GM19238 (cell line): ENCODE data around the gene LAMA5.

Source experiments
- DNase-seq: peaks from one replicate; pipeline ENCODE4 v3.0.0; 2011; ENCODE audit warnings: low spot score; ENCODE audit not compliant: insufficient read length

The LAMA5 gene

DNA sequence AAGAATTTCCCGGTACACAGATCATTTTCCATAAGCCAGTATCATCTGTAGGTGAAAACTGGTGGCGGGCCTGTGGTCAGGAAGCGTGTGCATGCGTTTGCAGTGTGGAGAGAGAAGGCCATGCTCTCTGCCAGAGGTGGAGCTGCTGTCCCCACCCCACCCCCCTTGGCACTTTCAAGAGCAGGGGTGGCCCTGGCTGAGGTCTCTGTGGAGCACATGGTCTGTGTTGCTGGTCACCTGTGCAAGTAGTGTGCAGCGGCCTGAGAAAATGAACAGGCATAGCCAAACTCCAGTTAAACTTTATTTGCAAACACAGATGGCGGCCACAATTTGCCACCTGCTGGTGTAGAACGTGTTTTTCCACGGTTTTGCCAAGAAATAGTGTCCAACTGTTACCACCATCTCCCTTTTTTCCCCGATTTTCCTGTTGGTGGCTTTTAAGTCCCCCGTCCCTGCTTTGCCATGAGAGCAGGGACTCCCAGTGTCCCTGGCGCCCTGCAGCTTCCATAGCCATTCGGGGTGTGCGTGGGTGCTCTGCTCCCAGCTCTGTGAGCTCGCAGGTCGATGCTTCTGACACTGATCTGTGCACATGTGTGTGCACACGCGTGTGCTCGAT lies 61.9 kb downstream of the LAMA5 start:
- DNase-seq: no peak

DNA sequence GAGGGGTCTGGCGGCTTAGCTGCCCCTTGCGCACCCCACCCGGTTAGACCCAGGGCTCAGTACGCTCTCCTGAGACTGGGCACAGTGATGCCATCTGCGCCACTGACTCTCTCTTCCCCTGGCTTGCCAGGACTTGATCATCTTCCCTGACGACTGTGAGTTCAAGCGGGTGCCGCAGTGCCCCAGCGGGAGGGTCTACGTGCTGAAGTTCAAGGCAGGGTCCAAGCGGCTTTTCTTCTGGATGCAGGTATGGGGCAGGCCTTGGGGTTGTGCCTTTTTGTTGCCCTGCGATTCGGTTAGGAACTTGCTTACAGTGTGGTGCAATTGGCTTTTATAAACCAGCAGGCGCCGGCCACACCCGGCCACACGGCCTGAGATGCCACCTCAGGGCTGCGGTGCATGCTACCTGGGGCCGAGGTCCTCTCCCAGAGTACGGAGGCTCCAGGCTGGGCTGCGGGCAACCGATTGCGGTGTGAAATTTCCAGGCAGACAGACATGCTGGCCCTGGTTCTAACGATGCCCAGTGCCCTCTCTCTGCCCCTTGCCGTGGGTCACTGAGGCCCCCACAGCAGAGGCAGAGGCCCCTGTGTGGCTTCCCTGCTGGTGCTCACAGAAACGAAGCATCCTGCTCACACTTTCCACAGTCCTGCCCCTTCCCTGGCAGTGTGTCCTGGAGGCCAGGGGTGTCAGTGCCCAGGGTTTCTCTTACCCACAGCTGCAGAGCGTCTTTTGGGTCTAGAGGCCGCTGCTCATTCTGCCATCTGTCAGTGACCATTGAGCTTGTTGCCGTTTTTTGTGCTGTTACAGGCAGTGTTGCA lies 62.6 kb downstream of the LAMA5 start:
- no peak for DNase-seq

- DNase-seq: no peak
Observed at GRCh38 chr20:62303340-62304226, 63.5 kb downstream of the LAMA5 start.

DNA sequence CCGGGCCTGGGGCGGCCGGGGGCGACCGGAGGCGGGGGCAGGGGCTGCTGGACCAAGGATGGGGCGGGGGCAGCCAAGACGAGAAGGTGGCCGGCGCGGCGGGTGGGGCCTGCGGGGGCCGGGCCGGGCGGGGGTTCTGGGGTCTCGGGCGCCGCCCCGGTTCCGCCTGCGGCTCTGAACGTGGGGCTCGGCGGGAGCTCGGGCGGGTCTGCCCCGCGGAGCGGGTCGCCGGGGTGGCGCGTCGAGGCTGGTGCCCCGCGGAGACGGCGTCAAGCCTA lies 64.1 kb downstream of the LAMA5 start:
- DNase-seq: no peak

DNA sequence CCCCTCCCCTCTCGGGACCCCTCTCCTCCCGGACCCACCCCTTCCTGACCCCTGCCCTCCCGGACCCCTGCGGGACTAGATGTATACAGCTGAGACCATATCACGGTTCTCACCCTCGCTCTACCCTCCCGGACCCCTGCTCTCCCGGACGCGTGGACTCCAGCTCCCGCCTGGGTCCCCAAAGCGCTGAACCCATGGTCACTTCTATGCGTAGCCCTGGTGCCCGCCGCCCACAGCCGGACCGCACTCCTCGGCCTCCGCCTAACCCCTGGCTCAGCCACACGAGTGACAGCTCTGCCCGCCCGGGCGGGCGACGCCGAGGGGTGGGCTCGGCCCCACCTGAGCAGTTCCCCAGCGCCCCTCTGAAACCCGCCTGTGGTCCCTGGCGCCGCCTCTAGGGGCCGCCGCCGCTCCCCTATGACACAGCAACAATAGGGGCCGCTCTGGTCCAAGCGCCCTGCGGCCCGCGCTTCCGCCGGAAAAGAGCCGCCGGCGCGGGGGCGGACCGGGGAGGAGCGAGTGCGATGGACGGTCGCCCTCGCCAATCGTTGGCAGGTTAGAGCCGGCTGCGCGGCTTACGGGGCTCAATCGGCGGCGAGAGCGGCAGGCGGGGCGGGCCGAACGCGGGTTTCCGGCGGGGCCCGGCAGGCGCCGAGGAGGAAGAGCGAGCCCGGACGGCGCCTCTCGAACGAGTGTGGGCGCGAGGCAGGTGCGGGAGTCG lies 64.6 kb downstream of the LAMA5 start, which contains the start of gene ADRM1:
Gene ADRM1 (plus strand): TSS at position 657 of the 721 bp plus-strand sequence. CDS start 572 bp downstream, outside the sequence.
- DNase-seq: peak; percentile 100

DNA sequence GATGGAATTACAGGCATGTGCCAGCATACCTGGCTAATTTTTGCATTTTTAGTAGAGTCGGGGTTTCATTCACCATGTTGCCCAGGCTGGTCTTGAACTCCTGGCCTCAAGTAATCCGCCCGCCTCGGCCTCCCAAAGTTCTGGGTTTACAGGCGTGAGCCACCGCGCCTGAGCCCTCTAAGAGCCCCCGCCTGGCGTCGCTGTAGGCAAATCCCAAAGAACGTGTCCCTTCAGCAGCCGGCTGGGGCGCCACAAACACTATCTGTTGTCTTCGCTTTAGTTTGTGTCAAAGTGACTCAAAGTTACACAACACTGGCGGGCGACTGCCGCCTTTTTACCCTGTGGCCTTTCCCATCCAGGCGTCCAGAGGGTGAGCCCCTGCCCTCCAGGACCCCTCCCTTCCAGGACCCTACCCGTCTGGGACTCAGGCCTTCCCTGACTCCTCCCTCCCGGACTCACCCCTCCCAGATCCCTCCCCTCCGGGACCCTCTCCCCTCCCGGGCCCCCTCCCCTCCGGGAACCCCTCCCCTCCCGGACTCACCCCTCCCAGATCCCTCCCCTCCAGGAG lies 65.3 kb downstream of the LAMA5 start:
- peak; percentile 92 for DNase-seq

DNA sequence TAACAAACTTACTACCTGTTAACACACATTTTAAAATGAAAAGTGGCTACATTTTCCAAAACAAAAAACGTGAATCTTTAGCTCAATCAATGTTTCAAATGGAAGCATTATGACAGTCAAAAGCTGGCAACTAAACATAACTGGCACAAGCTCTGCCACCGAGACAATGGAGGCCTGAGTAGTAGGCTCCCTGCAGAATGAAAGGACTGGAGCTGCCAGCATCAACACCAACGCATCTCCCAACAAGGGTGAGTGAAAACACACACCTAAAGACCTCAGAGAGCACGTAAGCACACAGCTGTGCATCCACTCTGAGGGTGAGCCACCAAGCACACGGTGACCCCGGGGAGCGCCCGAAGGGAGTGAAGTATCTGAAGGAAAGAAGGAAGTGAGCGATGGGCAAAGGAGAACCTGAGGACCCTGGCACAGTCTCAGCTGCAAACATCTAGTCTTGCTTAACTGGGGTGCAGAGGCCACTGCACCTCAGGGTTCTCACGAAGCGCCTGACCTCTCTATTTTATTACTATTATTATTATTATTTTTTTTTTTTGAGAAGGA lies 65.9 kb downstream of the LAMA5 start:
- DNase-seq: no peak

DNA sequence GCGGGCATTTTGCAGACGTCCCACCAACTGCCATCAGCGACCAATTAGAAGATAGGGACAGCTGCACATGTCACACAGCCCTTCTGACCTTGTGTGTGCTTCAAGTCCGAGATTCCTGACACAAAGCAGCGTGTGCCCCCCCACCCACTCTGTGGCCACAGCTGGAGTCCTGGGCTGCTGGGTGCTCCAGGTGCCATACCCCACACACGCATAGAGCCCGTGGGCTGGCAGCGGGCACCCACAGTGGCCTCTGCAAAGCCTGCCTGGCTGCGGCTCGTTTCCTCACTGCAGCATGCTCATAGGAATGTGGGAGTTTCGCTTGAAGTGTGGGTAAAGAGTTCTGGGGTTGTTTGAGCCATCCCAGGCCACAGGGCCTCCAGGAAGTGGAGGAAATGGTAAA lies 66.8 kb downstream of the LAMA5 start:
- DNase-seq: no peak

GRCh38 chr20:62299666-62300236 lies 67.4 kb downstream of the LAMA5 start:
- no peak for DNase-seq

- no peak for DNase-seq
Observed at GRCh38 chr20:62298577-62299249, 68.4 kb downstream of the LAMA5 start.

DNA sequence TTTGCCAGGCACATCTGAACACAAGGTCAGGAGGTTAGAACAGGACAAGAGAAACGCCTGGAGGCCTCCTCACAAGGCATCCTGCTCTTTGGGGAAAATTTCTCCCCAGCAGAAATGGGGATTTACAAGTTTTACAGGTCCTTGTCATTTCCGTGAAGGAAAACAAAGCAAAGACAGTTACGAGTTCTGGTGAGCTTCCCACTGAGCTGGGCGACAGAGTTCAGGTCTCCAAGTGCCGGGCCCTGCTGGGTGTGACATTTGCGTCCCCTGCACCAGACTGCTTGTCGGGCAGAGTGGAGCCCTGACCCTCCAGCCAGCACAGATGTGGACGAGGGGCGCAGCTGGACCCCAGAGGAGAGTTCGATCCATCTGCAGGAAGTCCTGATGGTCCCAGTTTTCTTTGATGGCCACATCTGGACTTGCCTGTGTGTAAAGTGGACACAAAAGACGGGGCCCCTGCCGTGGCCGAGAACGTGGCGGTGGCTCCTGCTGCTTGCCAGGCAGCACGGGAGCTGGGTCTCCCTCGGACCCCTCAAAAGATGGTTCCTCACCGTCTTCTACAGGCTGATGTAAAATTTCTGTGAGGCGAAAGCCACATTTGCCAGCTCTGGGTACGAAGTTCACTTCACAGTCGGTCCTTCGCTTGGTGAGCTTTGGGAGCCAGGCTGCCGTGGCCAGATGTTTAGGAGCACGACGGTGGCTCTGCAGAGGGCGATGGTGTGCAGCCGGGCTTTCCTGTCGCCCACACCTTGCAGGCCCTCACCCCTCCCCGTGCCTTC lies 69.5 kb downstream of the LAMA5 start:
- no peak for DNase-seq

DNA sequence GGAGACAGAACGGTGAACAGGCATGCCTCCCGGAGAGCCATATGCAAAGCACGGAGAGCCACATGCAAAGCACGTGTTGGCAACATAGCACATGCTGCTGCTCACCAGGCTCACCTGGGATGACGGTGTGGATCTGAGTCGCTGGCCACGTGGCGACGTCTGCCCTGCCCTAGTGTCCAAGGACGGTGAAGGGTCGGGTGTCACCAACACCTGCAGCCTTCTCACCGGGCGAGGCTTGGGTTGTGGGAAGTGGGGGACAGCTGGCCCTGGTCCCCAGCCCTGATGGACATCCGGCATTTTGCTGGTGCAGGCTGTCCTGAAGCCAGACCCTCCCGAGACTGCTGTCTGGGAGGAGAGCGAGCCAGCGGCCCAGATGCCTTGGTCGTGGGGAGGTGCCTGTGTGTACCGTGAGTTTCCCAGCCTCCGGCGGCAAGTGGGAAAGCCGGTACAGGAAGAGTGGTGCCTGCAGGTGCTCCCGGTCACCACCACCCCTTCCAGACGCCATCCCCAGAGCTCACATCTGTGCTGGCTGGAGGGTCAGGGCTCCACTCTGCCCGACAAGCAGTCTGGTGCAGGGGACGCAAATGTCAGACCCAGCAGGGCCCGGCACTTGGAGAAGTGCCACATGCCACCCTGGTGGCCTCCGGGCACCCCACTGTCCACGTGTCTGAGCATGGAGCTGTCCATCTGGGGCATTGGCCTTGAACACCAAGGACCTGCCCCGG lies 70.2 kb downstream of the LAMA5 start:
- no peak for DNase-seq

DNA sequence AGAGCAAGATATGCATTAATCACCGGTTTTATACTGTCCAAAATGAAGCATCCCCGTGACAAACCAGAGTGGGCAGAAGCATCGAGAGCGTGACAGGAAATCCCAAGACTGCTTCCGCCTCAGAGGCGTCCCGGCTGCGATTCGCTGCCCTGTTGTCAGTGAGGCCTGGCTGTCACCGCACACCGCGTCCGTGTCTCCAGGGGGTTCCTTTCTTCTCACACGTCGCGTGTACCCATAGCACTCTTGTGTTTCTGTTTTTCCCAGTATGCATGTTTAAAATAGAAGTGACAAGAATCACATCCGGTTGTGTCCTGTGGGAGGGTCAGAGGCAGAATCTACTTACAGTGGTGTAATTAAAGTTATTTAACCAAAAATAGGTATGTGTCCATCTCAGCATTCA lies 72.6 kb downstream of the LAMA5 start:
- DNase-seq: no peak

DNA sequence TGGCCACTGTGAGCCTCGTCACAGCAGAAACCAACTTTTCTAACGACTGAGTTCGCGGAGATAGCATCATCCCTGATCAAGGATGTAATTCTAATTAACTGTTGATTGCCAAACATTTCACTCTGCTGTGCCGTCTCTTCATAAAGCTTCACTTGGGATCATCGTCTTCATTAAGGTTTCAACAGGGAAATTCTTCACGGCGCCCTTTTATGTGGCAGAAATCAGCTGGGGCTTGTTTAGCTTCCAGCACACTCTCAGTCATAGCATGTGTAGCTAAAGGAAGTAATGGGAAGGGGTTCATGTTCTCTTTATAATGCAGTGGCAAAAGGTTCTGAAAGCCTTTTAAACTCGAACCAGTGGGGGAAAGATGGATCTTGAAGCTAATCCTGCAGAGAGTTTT lies 73.2 kb downstream of the LAMA5 start:
- no peak for DNase-seq

DNA sequence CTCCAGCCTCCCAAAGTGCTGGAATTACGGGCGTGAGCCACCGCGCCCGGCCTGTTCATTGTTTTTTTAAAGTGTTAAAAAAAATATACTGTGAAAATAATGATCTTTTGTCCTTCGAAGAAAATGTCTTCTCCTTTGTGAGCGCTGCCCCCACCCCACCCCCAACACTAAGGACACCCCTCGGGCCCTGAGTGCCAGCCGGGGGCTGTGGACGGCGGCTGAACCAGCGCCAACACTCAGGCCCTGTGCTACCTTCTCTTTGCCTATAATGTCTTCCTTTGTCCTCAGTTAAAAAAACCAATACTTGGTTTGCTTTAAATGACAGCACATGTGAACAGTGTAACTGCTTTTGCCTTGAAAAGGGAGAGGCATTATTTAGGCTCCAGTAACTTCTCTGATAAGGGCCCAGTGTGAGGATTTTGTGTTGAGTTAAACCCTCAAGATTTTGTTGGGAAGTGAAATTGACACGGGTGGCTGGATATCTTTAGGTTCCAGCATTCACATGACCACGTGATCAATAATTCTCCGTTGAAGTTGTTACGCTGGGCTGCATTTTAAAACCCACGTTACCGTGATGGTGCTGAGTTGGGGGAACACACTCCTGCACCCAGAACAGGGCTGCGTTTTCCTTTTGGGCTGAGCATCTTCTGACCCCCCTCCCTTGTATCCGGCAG lies 73.9 kb downstream of the LAMA5 start:
- no peak for DNase-seq

- DNase-seq: no peak
Observed at GRCh38 chr20:62292108-62292507, 75.0 kb downstream of the LAMA5 start.

DNA sequence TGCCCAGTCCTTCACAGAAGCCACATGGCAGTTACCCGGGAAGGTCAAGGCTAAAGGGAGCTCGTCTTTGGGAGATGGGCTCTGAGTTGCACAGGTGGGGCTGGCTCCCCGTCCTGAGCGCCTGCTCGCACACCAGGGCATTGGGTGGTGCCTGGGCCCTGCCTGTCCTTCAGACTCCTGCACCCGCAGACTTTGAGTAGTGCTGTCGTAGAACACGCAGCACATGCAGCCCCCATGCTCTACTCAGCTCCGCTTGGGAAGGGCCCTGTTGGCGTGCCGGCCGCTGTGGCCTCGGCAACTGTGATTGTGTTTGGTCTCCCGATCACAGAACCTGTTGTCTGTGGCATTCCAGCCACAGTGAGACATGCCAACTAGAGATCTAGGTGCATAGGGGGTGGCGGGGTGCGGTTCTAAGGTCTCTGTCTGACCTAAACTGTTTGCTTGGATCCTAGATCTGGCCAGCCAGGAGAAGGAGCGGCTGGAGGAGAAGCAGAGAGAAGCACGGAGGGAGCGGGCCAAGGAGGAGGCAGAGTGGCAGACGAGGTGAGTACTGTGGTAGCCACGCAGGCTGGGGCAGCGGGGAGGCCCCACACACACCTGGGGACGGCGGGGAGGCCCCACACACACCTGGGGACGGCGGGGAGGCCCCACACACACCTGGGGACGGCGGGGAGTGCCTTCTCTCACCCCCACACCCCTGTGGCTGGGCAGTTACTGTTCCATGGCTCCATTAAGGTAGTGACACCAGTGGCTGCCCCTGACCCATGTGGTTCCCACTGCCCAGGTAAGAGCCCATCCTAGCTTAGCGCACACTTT lies 75.7 kb downstream of the LAMA5 start:
- no peak for DNase-seq
